HEK293 (cell line): ENCODE results near the gene HOXC10.

ENCODE experiments used
- GLI4 ChIP-seq: fragments of 450-650 bp; formaldehyde crosslinking; IDR thresholded peaks from 2 replicates; pipeline ENCODE4 v1.5.1; 2016; ENCODE audit warnings: missing biosample characterization, missing genetic modification characterization
- GLIS2 ChIP-seq: fragments of 450-650 bp; formaldehyde crosslinking; IDR thresholded peaks from 2 replicates; pipeline ENCODE4 v1.5.1; 2016; ENCODE audit warnings: missing biosample characterization, missing genetic modification characterization
- HOXA7 ChIP-seq: sonication (generic); formaldehyde crosslinking; IDR thresholded peaks from 2 replicates; pipeline ENCODE4 v1.8.1; 2022; ENCODE audit warnings: missing genetic modification reagents, borderline replicate concordance
- MZF1 ChIP-seq: fragments of 450-650 bp; formaldehyde crosslinking; IDR thresholded peaks from 2 replicates; pipeline ENCODE4 v1.5.1; 2017; ENCODE audit warnings: missing biosample characterization, missing genetic modification characterization, borderline replicate concordance
- OSR2 ChIP-seq: fragments of 450-650 bp; formaldehyde crosslinking; IDR thresholded peaks from 2 replicates; pipeline ENCODE4 v1.5.1; 2016; ENCODE audit warnings: missing biosample characterization, missing genetic modification characterization
- OVOL3 ChIP-seq: fragments of 450-650 bp; formaldehyde crosslinking; IDR thresholded peaks from 2 replicates; pipeline ENCODE4 v1.5.1; 2016; ENCODE audit warnings: missing biosample characterization, missing genetic modification characterization
- TCF7L2 ChIP-seq: IDR thresholded peaks from 2 replicates; pipeline ENCODE4 v1.6.1; 2011; ENCODE audit warnings: low read depth, mild to moderate bottlenecking, inconsistent platforms, low read length, moderate library complexity, borderline replicate concordance
- ZBTB1 ChIP-seq: fragments of 450-650 bp; formaldehyde crosslinking; IDR thresholded peaks from 2 replicates; pipeline ENCODE4 v1.5.1; 2016; ENCODE audit warnings: missing biosample characterization, missing genetic modification characterization
- ZNF174 ChIP-seq: fragments of 450-650 bp; formaldehyde crosslinking; IDR thresholded peaks from 2 replicates; pipeline ENCODE4 v1.5.0; 2017; ENCODE audit warnings: missing biosample characterization, mild to moderate bottlenecking, missing genetic modification characterization
- ZNF175 ChIP-seq: fragments of 450-650 bp; formaldehyde crosslinking; IDR thresholded peaks from 2 replicates; pipeline ENCODE4 v1.5.1; 2016; ENCODE audit warnings: missing biosample characterization, missing genetic modification characterization
- ZNF311 ChIP-seq: fragments of 450-650 bp; formaldehyde crosslinking; IDR thresholded peaks from 2 replicates; pipeline ENCODE4 v1.5.1; 2017; ENCODE audit warnings: missing biosample characterization, missing genetic modification characterization, borderline replicate concordance
- ZNF324 ChIP-seq: fragments of 450-650 bp; formaldehyde crosslinking; IDR thresholded peaks from 2 replicates; pipeline ENCODE4 v1.5.1; 2016; ENCODE audit warnings: missing biosample characterization, missing genetic modification characterization
- ZNF354C ChIP-seq: fragments of 450-650 bp; formaldehyde crosslinking; IDR thresholded peaks from 2 replicates; pipeline ENCODE4 v1.5.1; 2016; ENCODE audit warnings: missing biosample characterization, missing genetic modification characterization, low read depth, borderline replicate concordance
- ZNF37A ChIP-seq: fragments of 450-650 bp; IDR thresholded peaks from 2 replicates; pipeline ENCODE4 v1.5.1; 2018; ENCODE audit warnings: missing biosample characterization, missing genetic modification characterization
- ZNF416 ChIP-seq: fragments of 450-650 bp; formaldehyde crosslinking; IDR thresholded peaks from 2 replicates; pipeline ENCODE4 v1.5.1; 2016; ENCODE audit warnings: missing biosample characterization, missing genetic modification characterization
- ZNF510 ChIP-seq: fragments of 450-650 bp; formaldehyde crosslinking; IDR thresholded peaks from 2 replicates; pipeline ENCODE4 v1.5.1; 2018; ENCODE audit warnings: mild to moderate bottlenecking, missing genetic modification characterization, missing biosample characterization; ENCODE audit not compliant: insufficient replicate concordance
- ZNF514 ChIP-seq: fragments of 450-650 bp; formaldehyde crosslinking; IDR thresholded peaks from 2 replicates; pipeline ENCODE4 v1.5.1; 2016; ENCODE audit warnings: missing biosample characterization, missing genetic modification characterization
- ZNF600 ChIP-seq: fragments of 450-650 bp; formaldehyde crosslinking; IDR thresholded peaks from 2 replicates; pipeline ENCODE4 v1.5.1; 2016; ENCODE audit warnings: missing biosample characterization, missing genetic modification characterization
- ZNF830 ChIP-seq: fragments of 450-650 bp; IDR thresholded peaks from 2 replicates; pipeline ENCODE4 v1.5.0; 2018; ENCODE audit warnings: missing biosample characterization, missing genetic modification characterization, low read depth, mild to moderate bottlenecking, moderate library complexity
- ZSCAN23 ChIP-seq: fragments of 450-650 bp; formaldehyde crosslinking; IDR thresholded peaks from 2 replicates; pipeline ENCODE4 v1.5.1; 2016; ENCODE audit warnings: missing biosample characterization, missing genetic modification characterization
- TF ChIP-seq, protein P1 (sequence below): fragments of 450-650 bp; formaldehyde crosslinking; IDR thresholded peaks from 2 replicates; pipeline ENCODE4 v1.5.1; 2016; ENCODE audit warnings: missing biosample characterization, missing genetic modification characterization
- TF ChIP-seq, protein P2 (sequence below): fragments of 450-650 bp; formaldehyde crosslinking; IDR thresholded peaks from 2 replicates; pipeline ENCODE4 v1.5.1; 2016; ENCODE audit warnings: missing biosample characterization, missing genetic modification characterization
- TF ChIP-seq, protein P3 (sequence below): fragments of 450-650 bp; formaldehyde crosslinking; IDR thresholded peaks from 2 replicates; pipeline ENCODE4 v1.5.1; 2016; ENCODE audit warnings: missing biosample characterization, missing genetic modification characterization, borderline replicate concordance
- TF ChIP-seq, protein P4 (sequence below): fragments of 450-650 bp; formaldehyde crosslinking; IDR thresholded peaks from 2 replicates; pipeline ENCODE4 v1.5.1; 2016; ENCODE audit warnings: missing biosample characterization, missing genetic modification characterization
- TF ChIP-seq, protein P5 (sequence below): fragments of 450-650 bp; formaldehyde crosslinking; IDR thresholded peaks from 2 replicates; pipeline ENCODE4 v1.5.0; 2017; ENCODE audit warnings: missing biosample characterization, missing genetic modification characterization, borderline replicate concordance
- TF ChIP-seq, protein P6 (sequence below): fragments of 450-650 bp; formaldehyde crosslinking; IDR thresholded peaks from 2 replicates; pipeline ENCODE4 v1.5.1; 2016; ENCODE audit warnings: missing biosample characterization, missing genetic modification characterization

The HOXC10 gene

DNA sequence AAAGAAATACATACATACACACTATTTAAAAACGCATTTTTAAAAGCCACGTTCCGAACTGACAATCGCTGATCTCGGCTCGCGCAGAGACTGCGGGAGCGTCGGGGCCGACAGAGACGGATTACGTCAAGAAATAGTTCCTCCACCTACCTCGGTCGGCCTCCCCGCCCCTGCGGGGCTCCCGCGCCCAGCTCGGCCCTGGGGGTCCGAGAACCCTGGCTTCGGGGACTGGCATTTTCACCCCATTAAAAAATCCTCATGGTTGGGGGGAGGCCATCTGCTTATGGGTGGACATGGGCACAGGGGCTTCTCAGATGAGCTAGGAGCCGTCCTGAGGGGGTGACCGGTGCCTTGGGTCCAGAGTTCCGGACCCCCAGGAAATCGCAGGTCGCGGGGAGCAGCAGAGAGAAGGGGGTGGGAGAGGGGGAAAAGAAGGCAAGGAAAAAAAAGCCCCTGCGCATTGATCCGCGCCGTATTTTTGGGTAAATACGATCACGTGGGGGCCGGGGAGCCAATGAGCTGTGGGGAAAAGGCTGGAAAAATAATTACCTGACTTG, 14.7 kb downstream of the HOXC10 start (continued):
- TF ChIP-seq ZNF416 (tag by site-specific recombination) (no peak), ZSCAN23 (0 out of 2 replicates have a peak, but pooled peaks have one; percentile 21), ZNF174 (no peak), ZNF175 (no peak), ZNF354C (tag by site-specific recombination) (no peak), MZF1 (no peak; the same call in 1 of the 2 replicates), ZNF324 (tag by site-specific recombination) (peak; percentile 58; the same call in 1 of the 2 replicates), OSR2 (tag by site-specific recombination) (no peak), ZNF37A (tag by site-specific recombination) (no peak), GLI4 (tag by site-specific recombination) (no peak), ZBTB1 (tag by site-specific recombination) (no peak), OVOL3 (tag by site-specific recombination) (no peak), TCF7L2 (no peak), ZNF510 (tag by site-specific recombination) (no peak), ZNF830 (tag by site-specific recombination) (no peak), GLIS2 (tag by site-specific recombination) (peak; percentile 99), ZNF514 (no peak), ZNF600 (tag by site-specific recombination) (no peak), HOXA7 (CRISPR knock-in tag) (no peak), ZNF311 (tag by site-specific recombination) (no peak)
- TF ChIP-seq, protein P1, sequence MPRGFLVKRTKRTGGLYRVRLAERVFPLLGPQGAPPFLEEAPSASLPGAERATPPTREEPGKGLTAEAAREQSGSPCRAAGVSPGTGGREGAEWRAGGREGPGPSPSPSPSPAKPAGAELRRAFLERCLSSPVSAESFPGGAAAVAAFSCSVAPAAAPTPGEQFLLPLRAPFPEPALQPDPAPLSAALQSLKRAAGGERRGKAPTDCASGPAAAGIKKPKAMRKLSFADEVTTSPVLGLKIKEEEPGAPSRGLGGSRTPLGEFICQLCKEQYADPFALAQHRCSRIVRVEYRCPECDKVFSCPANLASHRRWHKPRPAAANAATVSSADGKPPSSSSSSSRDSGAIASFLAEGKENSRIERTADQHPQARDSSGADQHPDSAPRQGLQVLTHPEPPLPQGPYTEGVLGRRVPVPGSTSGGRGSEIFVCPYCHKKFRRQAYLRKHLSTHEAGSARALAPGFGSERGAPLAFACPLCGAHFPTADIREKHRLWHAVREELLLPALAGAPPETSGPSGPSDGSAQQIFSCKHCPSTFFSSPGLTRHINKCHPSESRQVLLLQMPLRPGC (tag by site-specific recombination) = 0 out of 2 replicates have a peak, but pooled peaks have one; percentile 27
- TF ChIP-seq, protein P2, sequence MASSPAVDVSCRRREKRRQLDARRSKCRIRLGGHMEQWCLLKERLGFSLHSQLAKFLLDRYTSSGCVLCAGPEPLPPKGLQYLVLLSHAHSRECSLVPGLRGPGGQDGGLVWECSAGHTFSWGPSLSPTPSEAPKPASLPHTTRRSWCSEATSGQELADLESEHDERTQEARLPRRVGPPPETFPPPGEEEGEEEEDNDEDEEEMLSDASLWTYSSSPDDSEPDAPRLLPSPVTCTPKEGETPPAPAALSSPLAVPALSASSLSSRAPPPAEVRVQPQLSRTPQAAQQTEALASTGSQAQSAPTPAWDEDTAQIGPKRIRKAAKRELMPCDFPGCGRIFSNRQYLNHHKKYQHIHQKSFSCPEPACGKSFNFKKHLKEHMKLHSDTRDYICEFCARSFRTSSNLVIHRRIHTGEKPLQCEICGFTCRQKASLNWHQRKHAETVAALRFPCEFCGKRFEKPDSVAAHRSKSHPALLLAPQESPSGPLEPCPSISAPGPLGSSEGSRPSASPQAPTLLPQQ (tag by site-specific recombination) = no peak
- TF ChIP-seq, protein P3, sequence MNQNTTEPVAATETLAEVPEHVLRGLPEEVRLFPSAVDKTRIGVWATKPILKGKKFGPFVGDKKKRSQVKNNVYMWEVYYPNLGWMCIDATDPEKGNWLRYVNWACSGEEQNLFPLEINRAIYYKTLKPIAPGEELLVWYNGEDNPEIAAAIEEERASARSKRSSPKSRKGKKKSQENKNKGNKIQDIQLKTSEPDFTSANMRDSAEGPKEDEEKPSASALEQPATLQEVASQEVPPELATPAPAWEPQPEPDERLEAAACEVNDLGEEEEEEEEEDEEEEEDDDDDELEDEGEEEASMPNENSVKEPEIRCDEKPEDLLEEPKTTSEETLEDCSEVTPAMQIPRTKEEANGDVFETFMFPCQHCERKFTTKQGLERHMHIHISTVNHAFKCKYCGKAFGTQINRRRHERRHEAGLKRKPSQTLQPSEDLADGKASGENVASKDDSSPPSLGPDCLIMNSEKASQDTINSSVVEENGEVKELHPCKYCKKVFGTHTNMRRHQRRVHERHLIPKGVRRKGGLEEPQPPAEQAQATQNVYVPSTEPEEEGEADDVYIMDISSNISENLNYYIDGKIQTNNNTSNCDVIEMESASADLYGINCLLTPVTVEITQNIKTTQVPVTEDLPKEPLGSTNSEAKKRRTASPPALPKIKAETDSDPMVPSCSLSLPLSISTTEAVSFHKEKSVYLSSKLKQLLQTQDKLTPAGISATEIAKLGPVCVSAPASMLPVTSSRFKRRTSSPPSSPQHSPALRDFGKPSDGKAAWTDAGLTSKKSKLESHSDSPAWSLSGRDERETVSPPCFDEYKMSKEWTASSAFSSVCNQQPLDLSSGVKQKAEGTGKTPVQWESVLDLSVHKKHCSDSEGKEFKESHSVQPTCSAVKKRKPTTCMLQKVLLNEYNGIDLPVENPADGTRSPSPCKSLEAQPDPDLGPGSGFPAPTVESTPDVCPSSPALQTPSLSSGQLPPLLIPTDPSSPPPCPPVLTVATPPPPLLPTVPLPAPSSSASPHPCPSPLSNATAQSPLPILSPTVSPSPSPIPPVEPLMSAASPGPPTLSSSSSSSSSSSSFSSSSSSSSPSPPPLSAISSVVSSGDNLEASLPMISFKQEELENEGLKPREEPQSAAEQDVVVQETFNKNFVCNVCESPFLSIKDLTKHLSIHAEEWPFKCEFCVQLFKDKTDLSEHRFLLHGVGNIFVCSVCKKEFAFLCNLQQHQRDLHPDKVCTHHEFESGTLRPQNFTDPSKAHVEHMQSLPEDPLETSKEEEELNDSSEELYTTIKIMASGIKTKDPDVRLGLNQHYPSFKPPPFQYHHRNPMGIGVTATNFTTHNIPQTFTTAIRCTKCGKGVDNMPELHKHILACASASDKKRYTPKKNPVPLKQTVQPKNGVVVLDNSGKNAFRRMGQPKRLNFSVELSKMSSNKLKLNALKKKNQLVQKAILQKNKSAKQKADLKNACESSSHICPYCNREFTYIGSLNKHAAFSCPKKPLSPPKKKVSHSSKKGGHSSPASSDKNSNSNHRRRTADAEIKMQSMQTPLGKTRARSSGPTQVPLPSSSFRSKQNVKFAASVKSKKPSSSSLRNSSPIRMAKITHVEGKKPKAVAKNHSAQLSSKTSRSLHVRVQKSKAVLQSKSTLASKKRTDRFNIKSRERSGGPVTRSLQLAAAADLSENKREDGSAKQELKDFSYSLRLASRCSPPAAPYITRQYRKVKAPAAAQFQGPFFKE = no peak
- TF ChIP-seq, protein P4, sequence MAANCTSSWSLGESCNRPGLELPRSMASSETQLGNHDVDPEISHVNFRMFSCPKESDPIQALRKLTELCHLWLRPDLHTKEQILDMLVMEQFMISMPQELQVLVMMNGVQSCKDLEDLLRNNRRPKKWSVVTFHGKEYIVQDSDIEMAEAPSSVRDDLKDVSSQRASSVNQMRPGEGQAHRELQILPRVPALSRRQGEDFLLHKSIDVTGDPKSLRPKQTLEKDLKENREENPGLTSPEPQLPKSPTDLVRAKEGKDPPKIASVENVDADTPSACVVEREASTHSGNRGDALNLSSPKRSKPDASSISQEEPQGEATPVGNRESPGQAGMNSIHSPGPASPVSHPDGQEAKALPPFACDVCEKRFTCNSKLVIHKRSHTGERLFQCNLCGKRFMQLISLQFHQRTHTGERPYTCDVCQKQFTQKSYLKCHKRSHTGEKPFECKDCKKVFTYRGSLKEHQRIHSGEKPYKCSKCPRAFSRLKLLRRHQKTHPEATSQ (tag by site-specific recombination) = peak; percentile 80; the same call in 1 of the 2 replicates
- TF ChIP-seq, protein P5, sequence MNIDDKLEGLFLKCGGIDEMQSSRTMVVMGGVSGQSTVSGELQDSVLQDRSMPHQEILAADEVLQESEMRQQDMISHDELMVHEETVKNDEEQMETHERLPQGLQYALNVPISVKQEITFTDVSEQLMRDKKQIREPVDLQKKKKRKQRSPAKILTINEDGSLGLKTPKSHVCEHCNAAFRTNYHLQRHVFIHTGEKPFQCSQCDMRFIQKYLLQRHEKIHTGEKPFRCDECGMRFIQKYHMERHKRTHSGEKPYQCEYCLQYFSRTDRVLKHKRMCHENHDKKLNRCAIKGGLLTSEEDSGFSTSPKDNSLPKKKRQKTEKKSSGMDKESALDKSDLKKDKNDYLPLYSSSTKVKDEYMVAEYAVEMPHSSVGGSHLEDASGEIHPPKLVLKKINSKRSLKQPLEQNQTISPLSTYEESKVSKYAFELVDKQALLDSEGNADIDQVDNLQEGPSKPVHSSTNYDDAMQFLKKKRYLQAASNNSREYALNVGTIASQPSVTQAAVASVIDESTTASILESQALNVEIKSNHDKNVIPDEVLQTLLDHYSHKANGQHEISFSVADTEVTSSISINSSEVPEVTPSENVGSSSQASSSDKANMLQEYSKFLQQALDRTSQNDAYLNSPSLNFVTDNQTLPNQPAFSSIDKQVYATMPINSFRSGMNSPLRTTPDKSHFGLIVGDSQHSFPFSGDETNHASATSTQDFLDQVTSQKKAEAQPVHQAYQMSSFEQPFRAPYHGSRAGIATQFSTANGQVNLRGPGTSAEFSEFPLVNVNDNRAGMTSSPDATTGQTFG (tag by site-specific recombination) = no peak
- TF ChIP-seq, protein P6, sequence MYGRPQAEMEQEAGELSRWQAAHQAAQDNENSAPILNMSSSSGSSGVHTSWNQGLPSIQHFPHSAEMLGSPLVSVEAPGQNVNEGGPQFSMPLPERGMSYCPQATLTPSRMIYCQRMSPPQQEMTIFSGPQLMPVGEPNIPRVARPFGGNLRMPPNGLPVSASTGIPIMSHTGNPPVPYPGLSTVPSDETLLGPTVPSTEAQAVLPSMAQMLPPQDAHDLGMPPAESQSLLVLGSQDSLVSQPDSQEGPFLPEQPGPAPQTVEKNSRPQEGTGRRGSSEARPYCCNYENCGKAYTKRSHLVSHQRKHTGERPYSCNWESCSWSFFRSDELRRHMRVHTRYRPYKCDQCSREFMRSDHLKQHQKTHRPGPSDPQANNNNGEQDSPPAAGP (tag by site-specific recombination) = no peak; the same call in 1 of the 2 replicates
